ENCODE results near the gene SAXO1. TPM values are rescaled to one million over a fixed set of nuclear protein-coding genes. Genes with fewer than 3 reads are reported as not detected.

The SAXO1 gene
- total RNA-seq (2022) = 0.20 TPM in 1 of 2 replicates, not detected in the other
- Bru-seq, nascent RNA = percentile 22 among the genes with signal in this experiment
- BruChase-seq, experiment 1, labeled RNA remaining after a 2-hour chase = percentile 26 among the genes with signal in this experiment
- percentile 25 among the genes with signal in this experiment for BruChase-seq, experiment 2, labeled RNA remaining after a 6-hour chase
- long read RNA-seq = 0 reads

GRCh38 chr9:19033015-19033414, at the start of gene SAXO1:
SAXO1 (minus strand) TSS chr9:19033209; CDS start chr9:19032908, 301 bp downstream.
- Mint-ChIP-seq H3K4me3 (ENCODE audit: unreplicated experiment) (no peak within 1 kb of the TSS), H3K36me3 (ENCODE audit: insufficient read depth, unreplicated experiment) (no peaks in the 10 kb centered on the region), H3K27ac (ENCODE audit: unreplicated experiment) (no peak within 1 kb of the TSS), H3K4me1 (ENCODE audit: low read depth, unreplicated experiment) (no peaks in the 10 kb centered on the region), H3K9me3 (ENCODE audit: unreplicated experiment) (no peaks in the 10 kb centered on the region), H3K27me3 (ENCODE audit: insufficient read depth, unreplicated experiment) (peaks cover 7% of the 10 kb centered on the region)
- H3K9me3 ChIP-seq = no peaks in the 10 kb centered on the region
- intact Hi-C loops (cut with micrococcal nuclease; ENCODE audit: unreplicated experiment) = no loop called here
- H3K4me1 ChIP-seq = no peaks in the 10 kb centered on the region
- CTCF ChIA-PET = no interaction called here
- no peak for TF ChIP-seq CTCF (IDR thresholded peaks at IDR 0.05; ENCODE audit: insufficient read depth in 1 of 2, low read depth in 1 of 2, low read length in 1 of 2, severe bottlenecking in 1 of 2, unreplicated experiment in 1 of 2)
- H3K36me3 ChIP-seq (ENCODE audit: control insufficient read depth, insufficient read depth, low read length) = no peaks in the 10 kb centered on the region
- no TSS peak for BruUV-seq (replicated peaks)
- POLR2A ChIA-PET = no interaction called here
- H3K27me3 ChIP-seq (replicated peaks; ENCODE audit: control insufficient read depth, insufficient read depth, low read length) = no peaks in the 10 kb centered on the region
- no peak within 1 kb of the TSS for H3K4me3 ChIP-seq (ENCODE audit: low read depth, low read length)
- DNase-seq = no peak

DNA sequence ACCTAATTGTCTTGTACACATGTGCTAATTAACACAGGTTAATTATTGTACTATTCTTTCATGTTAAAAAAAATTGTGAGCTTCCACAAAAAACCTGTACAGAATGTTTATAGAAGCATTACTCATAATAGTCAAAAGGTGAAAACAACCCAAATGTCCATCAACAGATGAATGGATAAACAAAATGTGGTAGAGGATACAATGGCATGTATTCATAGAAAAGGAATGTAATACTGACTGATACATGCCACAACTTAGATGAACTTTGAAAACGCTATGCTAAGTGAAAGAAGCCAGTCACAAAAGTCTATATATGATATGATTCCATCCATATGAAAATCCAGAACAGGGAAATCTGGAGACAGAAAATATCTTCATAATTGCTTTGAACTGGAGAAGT, 41.8 kb upstream of the SAXO1 start:
- no peak overlapping the region for H3K27ac Mint-ChIP-seq (ENCODE audit: unreplicated experiment)
- POLR2A ChIA-PET = no interaction called here
- no TSS peak for BruUV-seq (replicated peaks)

DNA sequence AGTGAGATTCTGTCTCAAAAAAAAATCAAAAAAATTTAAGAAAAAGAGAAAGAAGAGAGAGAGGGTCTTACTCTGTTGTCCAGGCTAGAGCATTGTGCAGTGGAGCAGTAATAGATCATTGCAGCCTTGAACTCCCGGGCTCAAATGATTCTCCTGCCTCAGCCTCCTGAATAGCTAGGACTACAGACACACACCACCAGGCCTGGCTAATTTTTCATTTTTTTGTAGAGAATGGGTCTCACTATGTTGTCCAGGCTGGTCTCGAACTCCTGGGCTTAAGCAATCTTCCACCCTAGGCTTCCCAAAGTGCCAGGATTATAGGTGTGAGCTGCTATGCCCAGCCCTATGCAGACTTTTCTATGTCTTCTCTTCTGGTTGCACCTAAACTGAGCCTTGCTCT, 41.2 kb upstream of the SAXO1 start:
- CTCF ChIA-PET = interaction anchor here (0.7 kb wide), 1 partner anchor 574 kb away, joined by 3 read pairs; no protein-coding TSS in a partner anchor
- intact Hi-C loops (cut with micrococcal nuclease; ENCODE audit: unreplicated experiment) = no loop called here
- no peaks in the 10 kb centered on the region for H3K4me1 Mint-ChIP-seq (ENCODE audit: low read depth, unreplicated experiment)

More for the DNA sequence above, 41.8 kb upstream of the SAXO1 start:
- no peaks in the 10 kb centered on the region for H3K4me1 Mint-ChIP-seq (ENCODE audit: low read depth, unreplicated experiment)
- CTCF ChIA-PET = no interaction called here
- no peaks in the 10 kb centered on the region for H3K27me3 Mint-ChIP-seq (ENCODE audit: insufficient read depth, unreplicated experiment)
- H3K4me3 ChIP-seq (ENCODE audit: low read depth, low read length) = no peak overlapping the region
- no peaks in the 10 kb centered on the region for H3K4me1 ChIP-seq
- H3K4me3 Mint-ChIP-seq (ENCODE audit: unreplicated experiment) = no peak overlapping the region
- H3K27me3 ChIP-seq (replicated peaks; ENCODE audit: control insufficient read depth, insufficient read depth, low read length) = no peaks in the 10 kb centered on the region
- no peak for TF ChIP-seq CTCF (IDR thresholded peaks at IDR 0.05; ENCODE audit: insufficient read depth in 1 of 2, low read depth in 1 of 2, low read length in 1 of 2, severe bottlenecking in 1 of 2, unreplicated experiment in 1 of 2)
- no peak for DNase-seq
- intact Hi-C loops (cut with micrococcal nuclease; ENCODE audit: unreplicated experiment) = no loop called here
- H3K36me3 Mint-ChIP-seq (ENCODE audit: insufficient read depth, unreplicated experiment) = peaks cover 49% of the 10 kb centered on the region
- H3K36me3 ChIP-seq (ENCODE audit: control insufficient read depth, insufficient read depth, low read length) = no peaks in the 10 kb centered on the region
- no peaks in the 10 kb centered on the region for H3K9me3 ChIP-seq
- H3K9me3 Mint-ChIP-seq (ENCODE audit: unreplicated experiment) = no peaks in the 10 kb centered on the region

More for the DNA sequence above, 41.2 kb upstream of the SAXO1 start:
- Histone ChIP-seq H3K27me3 (replicated peaks; ENCODE audit: control insufficient read depth, insufficient read depth, low read length) (no peaks in the 10 kb centered on the region), H3K4me1 (no peaks in the 10 kb centered on the region), H3K4me3 (ENCODE audit: low read depth, low read length) (no peak overlapping the region), H3K36me3 (ENCODE audit: control insufficient read depth, insufficient read depth, low read length) (no peaks in the 10 kb centered on the region), H3K9me3 (no peaks in the 10 kb centered on the region)
- no peak for DNase-seq
- TF ChIP-seq CTCF (IDR thresholded peaks at IDR 0.05; ENCODE audit: insufficient read depth in 1 of 2, low read depth in 1 of 2, low read length in 1 of 2, severe bottlenecking in 1 of 2, unreplicated experiment in 1 of 2) = no peak
- POLR2A ChIA-PET = no interaction called here
- no peaks in the 10 kb centered on the region for H3K27me3 Mint-ChIP-seq (ENCODE audit: insufficient read depth, unreplicated experiment)
- H3K4me3 Mint-ChIP-seq (ENCODE audit: unreplicated experiment) = no peak overlapping the region
- no peak overlapping the region for H3K27ac Mint-ChIP-seq (ENCODE audit: unreplicated experiment)
- no peaks in the 10 kb centered on the region for H3K9me3 Mint-ChIP-seq (ENCODE audit: unreplicated experiment)
- no TSS peak for BruUV-seq (replicated peaks)
- H3K36me3 Mint-ChIP-seq (ENCODE audit: insufficient read depth, unreplicated experiment) = peaks cover 52% of the 10 kb centered on the region

All from Caco-2 (cell line).